Natural killer cell (primary cell): ENCODE measurements around the gene TOX4. TPM values are rescaled to one million over a fixed set of nuclear protein-coding genes. Genes with fewer than 3 reads are reported as not detected.

Experiments used
- ATAC-seq, 3 donors: fragments of 150-1000 bp in 2 of 3; fragments of 200-7000 bp in 1 of 3; cut with Tn5 transposase; 1 replicate in 1 of 3; 2 replicates in 2 of 3; pipeline ENCODE4 v1.10.0; 2021; ENCODE audit warnings: mild to moderate bottlenecking in 2 of 3, moderate library complexity in 2 of 3
- DNase-seq, 2 donors: peaks; one replicate each; pipeline versions ENCODE4 v3.0.0 to v3.0.0-alpha.2; 2013 to 2021; ENCODE audit warnings: mixed read lengths in 1 of 2
- H3K27ac ChIP-seq: one replicate; pipeline ENCODE4 v1.5.1; 2013; ENCODE audit warnings: mild to moderate bottlenecking, low read length
- H3K27me3 ChIP-seq: one replicate; pipeline ENCODE4 v1.6.1; 2013; ENCODE audit warnings: low read length; ENCODE audit not compliant: control insufficient read depth, insufficient read depth
- H3K36me3 ChIP-seq: one replicate; pipeline ENCODE4 v1.6.1; 2013; ENCODE audit warnings: low read length; ENCODE audit not compliant: control insufficient read depth, insufficient read depth
- H3K4me1 ChIP-seq: one replicate; pipeline ENCODE4 v1.6.1; 2013; ENCODE audit warnings: low read length; ENCODE audit not compliant: control insufficient read depth, insufficient read depth
- H3K4me3 ChIP-seq: one replicate; pipeline ENCODE4 v1.5.1; 2013; ENCODE audit warnings: low read length
- H3K9me3 ChIP-seq: one replicate; pipeline ENCODE4 v1.6.1; 2013; ENCODE audit warnings: low read length; ENCODE audit not compliant: control insufficient read depth, insufficient read depth
- H3K27ac Mint-ChIP-seq, 2 donors: one replicate each; pipeline ENCODE4 v1.8.0; 2022; ENCODE audit warnings: mild to moderate bottlenecking in 2 of 2, mixed read lengths in 2 of 2, moderate library complexity in 1 of 2
- H3K27me3 Mint-ChIP-seq, 2 donors: one replicate each; pipeline ENCODE4 v1.8.0; 2022; ENCODE audit warnings: low read depth in 2 of 2, mixed read lengths in 2 of 2
- H3K36me3 Mint-ChIP-seq: one replicate; pipeline ENCODE4 v1.8.0; 2022; ENCODE audit warnings: mixed read lengths
- H3K4me1 Mint-ChIP-seq, 2 donors: one replicate each; pipeline ENCODE4 v1.8.0; 2022; ENCODE audit warnings: mixed read lengths in 2 of 2
- H3K4me3 Mint-ChIP-seq: one replicate; pipeline ENCODE4 v1.8.0; 2022; ENCODE audit warnings: mild to moderate bottlenecking, moderate library complexity, mixed read lengths
- H3K9me3 Mint-ChIP-seq, 2 donors: one replicate each; pipeline ENCODE4 v1.8.0; 2022; ENCODE audit warnings: mixed read lengths in 2 of 2
- WGBS: methylation state at CpG from one replicate; pipeline ENCODE4 v1.1.7; 2013; ENCODE audit warnings: missing lambda C conversion rate; ENCODE audit not compliant: insufficient coverage; 5-methylcytosine and 5-hydroxymethylcytosine counted together
- intact Hi-C: fragments of 100-400 bp; cut with micrococcal nuclease; formaldehyde crosslinking; loops from one replicate; pipeline ENCODE4 v1.14.2; 2022
- total RNA-seq, 4 donors: library from RNA; stranded (reverse); fragments of 120-200 nt in 1 of 4; gene quantifications; one replicate each; pipeline versions ENCODE4 v1.2.3 to v1.2.4, GENCODE V29; 2013 to 2022
- TF ChIP-seq, protein P1 (sequence below): fragments of 200-600 bp; IDR thresholded peaks from one replicate; pipeline ENCODE4 v1.8.0; 2022; ENCODE audit warnings: antibody characterized with exemption

The TOX4 gene
- total RNA-seq, 3 donors from 2014 or later (not counting 1 experiment from before 2014, with no cell fraction given): 103 to 123 (median 123) TPM

DNA sequence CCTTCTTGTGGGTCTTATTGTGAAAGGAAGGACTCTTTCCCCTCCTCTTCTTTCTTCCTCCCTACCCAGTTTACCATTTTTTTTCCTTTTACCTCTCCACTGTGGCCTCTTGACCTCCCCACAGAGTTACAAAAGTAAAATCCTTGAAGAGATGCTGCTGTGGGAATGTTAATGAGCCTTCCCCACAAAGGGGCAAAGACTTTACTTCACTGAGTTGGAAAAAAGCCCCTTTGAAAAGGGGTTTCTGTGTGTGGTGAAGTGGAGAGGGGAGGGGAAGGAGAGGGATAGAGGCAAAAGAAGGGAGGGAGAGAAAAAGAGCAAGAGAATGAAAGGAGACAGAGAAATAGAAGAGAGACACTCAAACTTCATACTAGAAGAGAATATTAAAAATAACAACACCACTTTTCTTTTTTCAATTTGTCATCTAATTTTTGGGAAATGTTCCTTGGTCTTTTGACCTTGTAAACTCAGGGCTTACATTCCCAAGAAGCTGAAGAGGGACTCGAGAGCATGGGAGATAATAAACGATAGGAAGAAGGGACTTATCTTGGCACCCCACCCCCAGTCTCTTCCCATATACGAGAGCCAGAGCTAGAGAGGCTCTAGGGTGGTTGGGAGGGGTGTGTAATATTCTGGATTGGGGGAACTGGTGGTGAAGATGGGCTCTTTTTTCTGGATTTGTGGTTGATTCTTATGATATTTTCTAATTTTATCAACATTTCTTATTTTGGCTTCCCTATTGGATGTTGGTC is 62.4 kb downstream of the TOX4 start:
- intact Hi-C loops: no loop called here
- Histone ChIP-seq H3K27ac (no peak overlapping the region), H3K4me3 (no peak overlapping the region), H3K36me3 (no peaks in the 10 kb centered on the region), H3K9me3 (no peaks in the 10 kb centered on the region), H3K4me1 (no peaks in the 10 kb centered on the region), H3K27me3 (peaks cover 25% of the 10 kb centered on the region)
- Mint-ChIP-seq H3K27ac (no peak overlapping the region), H3K4me3 (no peak overlapping the region), H3K27me3 (peaks cover 45 to 68% of the 10 kb centered on the region in 2 donors), H3K36me3 (no peaks in the 10 kb centered on the region), H3K9me3 (no peaks in the 10 kb centered on the region), H3K4me1 (peaks cover 0 to 6% of the 10 kb centered on the region in 2 donors)
- ATAC-seq (no peak), DNase-seq (no peak)
- no CpG with 5 or more reads among the region's 3 CpGs for WGBS
- TF ChIP-seq, protein P1, sequence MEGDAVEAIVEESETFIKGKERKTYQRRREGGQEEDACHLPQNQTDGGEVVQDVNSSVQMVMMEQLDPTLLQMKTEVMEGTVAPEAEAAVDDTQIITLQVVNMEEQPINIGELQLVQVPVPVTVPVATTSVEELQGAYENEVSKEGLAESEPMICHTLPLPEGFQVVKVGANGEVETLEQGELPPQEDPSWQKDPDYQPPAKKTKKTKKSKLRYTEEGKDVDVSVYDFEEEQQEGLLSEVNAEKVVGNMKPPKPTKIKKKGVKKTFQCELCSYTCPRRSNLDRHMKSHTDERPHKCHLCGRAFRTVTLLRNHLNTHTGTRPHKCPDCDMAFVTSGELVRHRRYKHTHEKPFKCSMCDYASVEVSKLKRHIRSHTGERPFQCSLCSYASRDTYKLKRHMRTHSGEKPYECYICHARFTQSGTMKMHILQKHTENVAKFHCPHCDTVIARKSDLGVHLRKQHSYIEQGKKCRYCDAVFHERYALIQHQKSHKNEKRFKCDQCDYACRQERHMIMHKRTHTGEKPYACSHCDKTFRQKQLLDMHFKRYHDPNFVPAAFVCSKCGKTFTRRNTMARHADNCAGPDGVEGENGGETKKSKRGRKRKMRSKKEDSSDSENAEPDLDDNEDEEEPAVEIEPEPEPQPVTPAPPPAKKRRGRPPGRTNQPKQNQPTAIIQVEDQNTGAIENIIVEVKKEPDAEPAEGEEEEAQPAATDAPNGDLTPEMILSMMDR: no peak

DNA sequence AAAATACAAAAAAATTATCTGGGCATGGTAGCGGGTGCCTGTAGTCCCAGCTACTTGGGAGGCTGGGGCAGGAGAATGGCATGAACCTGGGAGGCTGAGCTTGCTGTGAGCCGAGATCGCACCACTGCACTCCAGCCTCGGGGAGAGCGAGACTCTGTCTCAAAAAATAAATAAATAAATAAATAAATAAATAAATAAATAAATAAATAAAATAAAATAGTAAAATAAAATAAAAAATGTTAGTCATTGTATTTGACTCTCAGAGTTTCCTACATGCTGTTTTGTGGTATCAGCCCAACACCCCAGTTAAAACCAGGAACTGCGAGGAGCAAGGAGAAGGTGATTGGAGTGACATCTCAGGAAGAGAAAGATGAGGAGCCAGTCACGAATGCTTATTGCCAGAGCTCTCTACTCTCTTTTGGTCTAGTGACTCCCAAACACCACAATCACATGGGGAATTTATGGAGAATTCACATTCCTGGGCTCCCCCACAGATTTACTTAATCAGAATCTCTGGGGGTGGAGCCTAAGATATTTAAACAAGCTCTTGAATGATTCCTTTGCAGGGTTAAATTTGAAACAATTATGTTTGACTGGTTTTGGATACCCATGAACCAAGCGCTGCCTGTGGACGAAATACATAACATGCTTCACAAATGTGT is 64.5 kb downstream of the TOX4 start:
- DNase-seq (no peak), ATAC-seq (no peak)
- H3K27ac Mint-ChIP-seq: no peak overlapping the region
- no peak overlapping the region for H3K4me3 ChIP-seq
- WGBS: 94% methylated on average over 5 of the region's 9 CpGs
- H3K36me3 Mint-ChIP-seq: no peaks in the 10 kb centered on the region
- peaks cover 0 to 6% of the 10 kb centered on the region in 2 donors for H3K4me1 Mint-ChIP-seq
- no peak overlapping the region for H3K27ac ChIP-seq
- no peaks in the 10 kb centered on the region for H3K4me1 ChIP-seq
- H3K9me3 Mint-ChIP-seq: no peaks in the 10 kb centered on the region
- no peaks in the 10 kb centered on the region for H3K9me3 ChIP-seq
- intact Hi-C loops: no loop called here
- no peaks in the 10 kb centered on the region for H3K36me3 ChIP-seq
- TF ChIP-seq, protein P1: no peak
- no peak overlapping the region for H3K4me3 Mint-ChIP-seq
- peaks cover 22% of the 10 kb centered on the region for H3K27me3 ChIP-seq
- H3K27me3 Mint-ChIP-seq: peaks cover 29 to 46% of the 10 kb centered on the region in 2 donors

DNA sequence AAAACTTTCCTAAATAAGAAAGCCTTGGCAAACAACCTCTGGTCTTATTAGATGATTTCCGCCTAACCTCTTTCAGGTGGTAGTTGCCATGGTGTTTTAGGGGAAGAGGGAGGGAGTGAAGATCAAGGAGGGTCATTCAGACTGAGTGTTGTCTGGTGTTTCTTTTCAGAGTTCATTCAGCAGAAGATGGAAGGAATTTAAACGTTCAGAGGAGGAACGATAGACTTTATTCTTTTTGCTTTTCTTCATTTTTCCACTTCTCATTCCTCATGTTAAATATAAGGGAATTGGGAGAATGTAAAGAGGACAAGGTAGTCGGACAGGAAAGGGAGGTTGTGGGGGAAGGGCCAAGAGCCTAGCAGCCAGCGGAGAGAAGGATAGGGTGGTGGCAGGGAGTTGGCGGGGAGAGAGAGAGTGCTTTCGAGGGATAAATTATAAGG is 66.5 kb downstream of the TOX4 start:
- DNase-seq (no peak), ATAC-seq (no peak)
- Mint-ChIP-seq H3K9me3 (no peaks in the 10 kb centered on the region), H3K27ac (no peak overlapping the region), H3K36me3 (no peaks in the 10 kb centered on the region), H3K27me3 (peaks cover 20 to 29% of the 10 kb centered on the region in 2 donors), H3K4me3 (no peak overlapping the region), H3K4me1 (no peaks in the 10 kb centered on the region)
- H3K27me3 ChIP-seq: peaks cover 12% of the 10 kb centered on the region
- H3K9me3 ChIP-seq: no peaks in the 10 kb centered on the region
- intact Hi-C loops: no loop called here
- no peaks in the 10 kb centered on the region for H3K4me1 ChIP-seq
- no peak overlapping the region for H3K4me3 ChIP-seq
- no peak overlapping the region for H3K27ac ChIP-seq
- WGBS: 88% methylated on average over 5 of the region's 7 CpGs
- no peaks in the 10 kb centered on the region for H3K36me3 ChIP-seq
- TF ChIP-seq, protein P1: no peak
